Raji (cell line): ENCODE measurements around the gene ARHGAP9.

Source experiments
- POLR2A ChIP-seq: IDR thresholded peaks from 2 replicates; pipeline ENCODE4 v1.6.1; 2011; ENCODE audit warnings: low read depth, low read length, control low read depth; ENCODE audit not compliant: insufficient read depth

ARHGAP9 gene

DNA sequence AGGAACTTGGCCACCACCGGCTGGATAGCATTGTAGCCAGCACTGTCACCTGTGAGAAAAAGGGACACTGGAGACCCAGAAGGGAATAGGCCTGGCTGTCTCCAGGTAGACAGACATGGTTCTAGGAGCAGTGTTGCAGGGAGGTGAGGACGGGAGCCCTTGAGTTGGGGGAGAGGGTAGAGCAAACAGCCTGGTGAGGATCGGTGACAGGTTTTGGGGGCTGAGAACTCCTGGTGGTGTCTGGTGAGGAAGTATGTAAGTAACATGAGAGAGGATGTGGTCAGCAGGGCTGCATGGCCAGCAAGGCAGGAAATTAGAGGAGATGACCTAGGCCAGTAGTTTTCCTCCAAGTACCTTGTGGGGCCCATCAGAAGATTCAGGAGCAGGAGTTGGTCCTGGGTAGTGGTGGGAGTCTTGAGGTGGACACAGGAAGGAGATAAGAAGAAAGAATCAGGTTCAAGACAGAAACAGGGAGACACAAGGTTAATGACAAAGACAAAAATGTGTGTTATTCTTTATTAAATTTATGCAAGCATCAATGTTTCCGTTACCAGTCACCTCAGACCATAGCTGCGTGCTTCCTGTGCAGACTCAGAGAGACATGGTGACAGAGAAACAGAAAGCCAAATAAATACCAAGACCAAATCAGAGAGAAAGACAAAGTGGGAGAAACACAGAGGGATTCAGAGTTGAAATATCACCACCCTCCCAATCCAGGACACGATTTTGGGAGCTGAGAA is at the start of gene ARHGAP9:
TSS of gene ARHGAP9 (minus strand) at position 491 of the 740 bp plus-strand sequence. CDS start at position 31, 460 bp downstream.
- no peak for TF ChIP-seq POLR2A

- TF ChIP-seq POLR2A = no peak
Measured at GRCh38 chr12:57528831-57529555, 49.3 kb upstream of the ARHGAP9 start.

- TF ChIP-seq POLR2A = no peak
Measured at GRCh38 chr12:57528176-57528575, 48.5 kb upstream of the ARHGAP9 start.

DNA sequence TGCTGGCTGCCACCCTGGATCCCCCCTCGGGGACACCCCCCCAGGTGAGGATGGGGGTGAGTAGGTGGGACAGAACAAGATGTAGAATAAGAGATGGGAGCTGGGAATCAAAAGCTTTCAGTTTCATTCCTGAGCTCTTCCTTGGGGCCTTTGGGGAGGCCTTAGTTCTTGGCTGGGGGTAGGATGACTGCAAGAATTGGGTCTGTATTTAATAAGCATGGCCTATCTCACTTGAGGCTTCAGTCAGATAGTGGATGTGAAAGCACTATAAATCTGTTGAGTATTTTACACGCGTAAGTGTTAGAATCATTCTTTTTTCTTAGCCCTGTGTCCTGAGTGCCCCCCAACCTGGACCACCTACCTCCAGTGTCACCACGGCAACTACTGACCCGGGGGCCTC is 47.5 kb upstream of the ARHGAP9 start:
- TF ChIP-seq POLR2A = no peak

DNA sequence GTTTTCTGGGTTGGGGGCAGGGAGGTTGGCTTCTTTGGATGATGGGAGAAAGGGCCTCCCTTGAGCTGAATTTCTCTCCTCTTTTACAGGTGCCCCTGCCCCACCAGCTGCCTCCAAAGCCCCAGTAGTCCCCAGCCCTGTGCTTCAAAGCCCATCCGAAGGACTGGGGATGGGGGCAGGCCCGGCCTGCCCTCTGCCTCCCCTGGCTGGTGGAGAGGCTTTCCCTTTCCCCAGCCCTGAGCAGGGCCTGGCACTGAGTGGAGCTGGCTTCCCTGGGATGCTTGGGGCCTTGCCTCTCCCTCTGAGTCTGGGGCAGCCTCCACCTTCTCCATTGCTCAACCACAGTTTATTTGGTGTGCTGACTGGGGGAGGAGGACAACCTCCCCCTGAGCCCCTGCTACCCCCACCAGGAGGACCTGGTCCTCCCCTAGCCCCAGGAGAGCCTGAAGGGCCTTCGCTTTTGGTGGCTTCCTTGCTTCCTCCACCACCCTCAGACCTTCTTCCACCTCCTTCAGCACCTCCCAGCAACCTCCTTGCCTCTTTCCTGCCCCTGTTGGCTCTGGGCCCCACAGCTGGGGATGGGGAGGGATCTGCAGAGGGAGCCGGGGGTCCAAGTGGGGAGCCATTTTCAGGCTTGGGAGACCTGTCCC is 46.9 kb upstream of the ARHGAP9 start:
- TF ChIP-seq POLR2A = no peak

- TF ChIP-seq POLR2A = no peak
Measured at GRCh38 chr12:57525615-57526383, 46.1 kb upstream of the ARHGAP9 start.

GRCh38 chr12:57524814-57525614 is 45.3 kb upstream of the ARHGAP9 start:
- no peak for TF ChIP-seq POLR2A

GRCh38 chr12:57523706-57524614 is 44.3 kb upstream of the ARHGAP9 start:
- TF ChIP-seq POLR2A = 0 out of 2 replicates have a peak, but pooled peaks have one; percentile 10

DNA sequence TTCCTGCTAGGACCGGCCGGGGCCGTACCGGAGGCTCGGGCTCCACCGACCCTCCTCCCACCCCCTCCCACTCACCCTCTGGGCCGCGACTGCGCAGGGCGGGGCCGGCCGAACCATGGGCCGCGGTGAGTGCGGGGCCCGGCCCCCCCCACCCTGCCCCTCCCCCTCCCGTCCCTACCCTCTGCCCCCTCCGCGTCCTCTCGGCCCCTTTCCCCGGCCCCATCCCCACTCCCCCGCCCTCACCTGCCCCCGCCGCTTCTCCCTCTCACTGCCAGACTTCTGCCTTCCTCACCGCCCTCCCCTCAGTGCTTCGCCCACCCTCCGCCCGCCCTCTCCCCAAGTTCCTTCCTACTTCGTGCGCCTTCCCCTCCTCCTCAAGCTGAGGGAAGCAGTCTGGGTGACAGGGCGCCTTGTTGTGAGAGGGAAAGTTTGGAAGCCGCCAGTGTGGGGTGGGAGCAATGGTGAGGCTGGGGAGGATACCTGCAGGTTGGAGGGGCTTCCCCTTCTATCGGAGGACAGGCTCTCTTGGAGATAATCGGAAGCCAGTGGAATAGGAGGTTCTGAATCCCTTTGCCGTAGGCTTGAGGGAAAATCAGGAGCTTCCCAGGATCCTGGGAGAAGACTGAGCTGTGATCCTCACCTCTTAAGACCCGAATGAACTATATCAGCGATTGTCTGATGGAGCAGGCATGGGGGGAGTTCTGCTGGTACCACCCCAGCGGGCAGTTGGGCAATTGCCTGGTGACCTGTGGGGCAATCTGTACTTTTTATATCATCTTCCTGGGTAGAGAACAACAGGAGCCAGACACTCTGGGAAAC is 43.4 kb upstream of the ARHGAP9 start:
- TF ChIP-seq POLR2A = peak; percentile 1

GRCh38 chr12:57522011-57522886 is 42.6 kb upstream of the ARHGAP9 start, which contains the start of gene MBD6:
TSS of gene MBD6 (plus strand) at chr12:57522824. CDS start at chr12:57524304, 1,480 bp downstream.
- peak; percentile 67 for TF ChIP-seq POLR2A

DNA sequence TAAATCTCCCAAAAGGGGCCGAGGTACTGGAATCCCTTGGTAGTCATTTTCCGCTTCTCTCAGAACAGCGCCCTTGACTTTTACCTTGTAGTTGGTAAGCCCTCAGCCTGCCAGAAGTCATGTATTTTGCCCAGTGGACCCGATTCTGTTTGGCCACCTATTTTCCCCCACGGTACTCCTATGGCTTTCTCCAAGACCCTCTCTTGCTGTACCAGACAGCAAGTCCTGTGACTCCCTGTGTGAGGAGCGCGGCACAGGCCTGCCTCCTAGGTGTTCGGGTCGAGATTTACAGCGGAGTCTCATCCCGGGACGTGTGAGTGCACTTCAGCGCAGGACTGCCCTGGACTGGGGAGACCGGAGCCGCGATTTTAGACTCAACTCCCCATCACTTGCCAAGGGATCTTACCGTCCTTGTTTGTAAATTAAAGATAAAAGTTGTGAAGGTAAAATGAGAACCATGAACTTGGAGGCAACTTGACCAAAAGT is 41.9 kb upstream of the ARHGAP9 start:
- no peak for TF ChIP-seq POLR2A
